HG03460 (cell line): ENCODE results near the gene RANGRF.
"Not testable (repeated sequence)": the region's sequence is repeated elsewhere in the genome, so short reads cannot be mapped to it uniquely, and the experiment has no call there.

ENCODE experiments used
- ATAC-seq: cut with Tn5 transposase; IDR thresholded peaks from one replicate; pipeline ENCODE4 v1.9.1; 2021; ENCODE audit not compliant: unreplicated experiment

RANGRF gene

GRCh38 chr17:8288336-8289102 lies at the start of gene RANGRF:
Gene RANGRF, plus strand, starts transcription at chr17:8288670. Its CDS starts 119 bp downstream, at chr17:8288789.
- peak; percentile 72 for ATAC-seq

GRCh38 chr17:8243827-8244226 lies 44.6 kb upstream of the RANGRF start:
- ATAC-seq, result no peak

GRCh38 chr17:8244768-8245167 lies 43.7 kb upstream of the RANGRF start:
- ATAC-seq, result no peak

GRCh38 chr17:8248751-8249607 lies 39.5 kb upstream of the RANGRF start, which contains the start of gene PFAS:
Gene PFAS, plus strand, starts transcription at chr17:8249289. Its CDS starts 4,649 bp downstream, at chr17:8253938.
- ATAC-seq, result peak; percentile 46

- no peak for ATAC-seq
Observed at GRCh38 chr17:8249621-8250500, 38.6 kb upstream of the RANGRF start.

GRCh38 chr17:8251411-8251810 lies 37.1 kb upstream of the RANGRF start:
- ATAC-seq, result not testable (repeated sequence)

- no peak for ATAC-seq
Observed at GRCh38 chr17:8253801-8254200, 34.7 kb upstream of the RANGRF start.

- no peak for ATAC-seq
Observed at GRCh38 chr17:8254881-8255280, 33.6 kb upstream of the RANGRF start.

- no peak for ATAC-seq
Observed at GRCh38 chr17:8255499-8255898, 33.0 kb upstream of the RANGRF start.

- ATAC-seq, result no peak
Observed at GRCh38 chr17:8256291-8256690, 32.2 kb upstream of the RANGRF start.

- no peak for ATAC-seq
Observed at GRCh38 chr17:8256691-8257090, 31.8 kb upstream of the RANGRF start.

- no peak for ATAC-seq
Observed at GRCh38 chr17:8257801-8258200, 30.7 kb upstream of the RANGRF start.

GRCh38 chr17:8264320-8264719 lies 24.1 kb upstream of the RANGRF start:
- ATAC-seq, result no peak

- ATAC-seq, result no peak
Observed at GRCh38 chr17:8264836-8265542, 23.5 kb upstream of the RANGRF start.

- no peak for ATAC-seq
Observed at GRCh38 chr17:8266648-8267479, 21.6 kb upstream of the RANGRF start.

- no peak for ATAC-seq
Observed at GRCh38 chr17:8267480-8268147, 20.9 kb upstream of the RANGRF start.

- ATAC-seq, result no peak
Observed at GRCh38 chr17:8268550-8269298, 19.7 kb upstream of the RANGRF start.

- ATAC-seq, result no peak
Observed at GRCh38 chr17:8272421-8272820, 16.0 kb upstream of the RANGRF start.
